Astrocyte of the cerebellum (primary cell): Measurements from ENCODE around the gene ENC1.

ENCODE experiments used
- DNase-seq: peaks from one replicate; pipeline ENCODE4 v3.0.0-alpha.2; 2011; ENCODE audit warnings: low read depth
- H3K4me3 ChIP-seq: 2 replicates; pipeline ENCODE4 v1.5.1; 2011; ENCODE audit warnings: mild to moderate bottlenecking, low read depth, low read length, moderate library complexity
- CTCF ChIP-seq: IDR thresholded peaks from 2 replicates; pipeline ENCODE4 v1.5.1; 2012; ENCODE audit warnings: low read length, low read depth, moderate library complexity, mild to moderate bottlenecking; ENCODE audit errors: missing control alignments
- in situ Hi-C: cut with HindIII; loops from 2 replicates; pipeline ENCODE4 v1.10.0; 2017; ENCODE audit warnings: low sequenced_read_pairs

Gene ENC1

GRCh38 chr5:74623006-74623611 lies 17.4 kb downstream of the ENC1 start:
- no peak for DNase-seq
- H3K4me3 ChIP-seq: no peak overlapping the region
- in situ Hi-C loops: no loop called here
- no peak for TF ChIP-seq CTCF

DNA sequence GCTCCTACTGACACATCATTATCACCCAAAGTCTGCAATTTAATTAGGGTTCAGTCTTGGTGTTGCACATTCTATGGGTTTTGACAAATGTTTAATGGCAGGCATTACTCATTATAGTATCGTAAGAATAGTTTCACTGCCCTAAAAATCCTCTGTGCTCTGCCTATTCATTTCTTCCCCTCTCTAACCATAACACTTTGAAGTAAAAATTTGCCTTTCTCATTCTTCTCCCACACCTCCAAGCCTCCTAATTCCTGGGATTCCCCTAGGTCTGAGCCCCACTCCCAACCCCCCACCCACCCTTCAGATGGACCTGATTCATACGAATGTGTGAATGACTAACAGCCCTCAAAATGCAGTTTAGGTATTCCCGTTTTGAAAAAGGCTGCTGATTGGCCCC lies 18.4 kb downstream of the ENC1 start:
- no peak for TF ChIP-seq CTCF
- no peak for DNase-seq
- in situ Hi-C loops: no loop called here
- no peak overlapping the region for H3K4me3 ChIP-seq

- in situ Hi-C loops: no loop called here
- TF ChIP-seq CTCF: no peak
Measured at GRCh38 chr5:74621492-74621891, 19.0 kb downstream of the ENC1 start.

GRCh38 chr5:74619308-74619707 lies 21.2 kb downstream of the ENC1 start:
- in situ Hi-C loops: no loop called here
- no peak for DNase-seq
- H3K4me3 ChIP-seq: no peak overlapping the region
- TF ChIP-seq CTCF: no peak

More at GRCh38 chr5:74621492-74621891, 19.0 kb downstream of the ENC1 start:
- no peak for DNase-seq
- no peak overlapping the region for H3K4me3 ChIP-seq

- no peak for TF ChIP-seq CTCF
- in situ Hi-C loops: no loop called here
- no peak for DNase-seq
- no peak overlapping the region for H3K4me3 ChIP-seq
Measured at GRCh38 chr5:74618106-74618505, 22.4 kb downstream of the ENC1 start.

DNA sequence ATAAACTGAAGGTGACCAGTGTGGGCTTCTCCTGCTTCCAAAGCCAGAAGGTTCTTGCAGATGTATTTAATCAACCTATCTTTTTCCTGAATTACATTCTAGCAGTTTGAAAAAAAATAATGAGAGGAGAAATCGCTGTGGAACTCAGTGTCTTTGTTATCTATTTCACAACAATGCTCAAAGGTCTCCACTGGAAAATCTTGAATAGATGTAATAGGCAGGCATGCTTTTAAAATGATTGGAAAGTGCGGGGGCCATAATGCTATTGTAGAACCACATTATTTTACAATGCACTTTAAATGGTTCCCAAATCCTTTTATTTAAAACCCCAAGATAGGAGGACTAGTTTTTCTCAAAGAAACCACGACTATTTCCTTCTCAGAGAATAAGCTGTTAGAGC lies 23.3 kb downstream of the ENC1 start:
- no peak overlapping the region for H3K4me3 ChIP-seq
- in situ Hi-C loops: no loop called here
- TF ChIP-seq CTCF: no peak
- DNase-seq: no peak
